HCT116 (cell line): ENCODE results near the gene VEPH1. TPM values are rescaled to one million over a fixed set of nuclear protein-coding genes. Genes with fewer than 3 reads are reported as not detected.

Source experiments
- ATAC-seq: fragments of 200-7000 bp; cut with Tn5 transposase; 2 replicates; pipeline ENCODE4 v1.9.1; 2020; ENCODE audit warnings: mild to moderate bottlenecking, moderate library complexity
- BruUV-seq: library from RNA; stranded (reverse); fragments of 400-500 nt; replicated peaks from 2 replicates; lab custom pipeline; 2021; lab: Mats Ljungman, UMichigan
- CTCF ChIA-PET: fragments of 300-600 bp; sonication (Branson Sonifier 250); formaldehyde crosslinking; loops from one replicate; lab custom pipeline; 2021; ENCODE audit warnings: antibody characterized with exemption; lab: Charles Lee
- POLR2A ChIA-PET: fragments of 300-600, 350-600 bp; sonication (Branson Sonifier 250); formaldehyde crosslinking; loops from one replicate; lab custom pipeline; 2021; ENCODE audit warnings: antibody characterized with exemption; lab: Charles Lee
- RAD21 ChIA-PET, 2 experiments: fragments of 300-600 bp; sonication (Branson Sonifier 250); formaldehyde crosslinking; loops; one replicate each; lab custom pipeline; 2023; ENCODE audit warnings: low total read pairs in 2 of 2; ENCODE audit not compliant: uncharacterized antibody in 2 of 2, unreplicated experiment in 2 of 2, low non-redundant PET in 1 of 2; lab: Charles Lee
- DNase-seq: peaks from one replicate; pipeline ENCODE4 v3.0.0-alpha.2; 2010; ENCODE audit warnings: low read depth, low spot score
- H2AFZ ChIP-seq: fragments of 200-600 bp; shearing (Covaris generic), sonication (generic); 2 replicates; pipeline ENCODE4 v1.6.1; 2017; ENCODE audit warnings: low read depth, mixed run types, mixed read lengths, antibody characterized with exemption, low read length; ENCODE audit not compliant: poor library complexity, severe bottlenecking
- H3K27ac ChIP-seq: 2 replicates; pipeline ENCODE4 v1.5.1; 2012; ENCODE audit warnings: low read depth, low read length
- H3K27me3 ChIP-seq: fragments of 200-600 bp; sonication (generic); 2 replicates; pipeline ENCODE4 v1.6.1; 2016; ENCODE audit warnings: mixed run types, low read length, mixed read lengths; ENCODE audit not compliant: insufficient read depth
- H3K36me3 ChIP-seq, 2 experiments: fragments of 200-500 bp in 1 of 2; fragments of 200-600 bp in 1 of 2; sonication (Bioruptor generic) in 1 of 2; sonication (generic) in 1 of 2; 2 replicates each; pipeline versions ENCODE4 v1.5.1 to v1.6.1; 2014 to 2016; ENCODE audit warnings: low read length in 2 of 2, inconsistent platforms in 1 of 2, mixed read lengths in 1 of 2, mixed run types in 1 of 2; ENCODE audit not compliant: insufficient read depth in 2 of 2, control insufficient read depth in 1 of 2
- H3K4me1 ChIP-seq, 2 experiments: fragments of 200-600 bp in 1 of 2; sonication (generic) in 1 of 2; 2 replicates each; pipeline versions ENCODE4 v1.5.1 to v1.6.1; 2012 to 2017; ENCODE audit warnings: low read length in 2 of 2, inconsistent platforms in 1 of 2, mild to moderate bottlenecking in 1 of 2, mixed read lengths in 1 of 2, mixed run types in 1 of 2, moderate library complexity in 1 of 2; ENCODE audit not compliant: insufficient read depth in 2 of 2, control insufficient read depth in 1 of 2
- H3K4me2 ChIP-seq: fragments of 200-600 bp; sonication (generic); 2 replicates; pipeline ENCODE4 v1.6.1; 2017; ENCODE audit warnings: mixed run types, low read length, mixed read lengths
- H3K4me3 ChIP-seq, 2 experiments: fragments of 200-600 bp in 1 of 2; sonication (generic) in 1 of 2; replicated peaks in 1 of 2; 2 replicates each; pipeline ENCODE4 v1.5.1; 2011 to 2016; ENCODE audit warnings: low read length in 2 of 2, control low read depth in 1 of 2, low read depth in 1 of 2, mild to moderate bottlenecking in 1 of 2, mixed read lengths in 1 of 2, mixed run types in 1 of 2
- H3K79me2 ChIP-seq: fragments of 200-600 bp; sonication (generic); 2 replicates; pipeline ENCODE4 v1.6.1; 2017; ENCODE audit warnings: mild to moderate bottlenecking, mixed run types, low read length, moderate library complexity, mixed read lengths; ENCODE audit not compliant: insufficient read depth
- H3K9ac ChIP-seq: fragments of 200-600 bp; sonication (generic); 2 replicates; pipeline ENCODE4 v1.6.1; 2016; ENCODE audit warnings: low read length, mixed read lengths
- H3K9me2 ChIP-seq: fragments of 200-600 bp; sonication (generic), shearing (Covaris generic); 2 replicates; pipeline ENCODE4 v1.6.1; 2017; ENCODE audit warnings: mixed run types, mild to moderate bottlenecking, moderate library complexity; ENCODE audit not compliant: insufficient read depth
- H3K9me3 ChIP-seq, 2 experiments: fragments of 200-500 bp in 1 of 2; fragments of 200-600 bp in 1 of 2; sonication (Bioruptor generic) in 1 of 2; sonication (generic) in 1 of 2; 2 replicates each; pipeline ENCODE4 v1.6.1; 2014 to 2017; ENCODE audit warnings: low read length in 2 of 2, mixed read lengths in 2 of 2, inconsistent platforms in 1 of 2, low read depth in 1 of 2, mild to moderate bottlenecking in 1 of 2, mixed run types in 1 of 2, moderate library complexity in 1 of 2; ENCODE audit not compliant: control insufficient read depth in 1 of 2, insufficient read depth in 1 of 2
- H4K20me1 ChIP-seq: fragments of 200-600 bp; sonication (generic), shearing (Covaris generic); 2 replicates; pipeline ENCODE4 v1.6.1; 2017; ENCODE audit warnings: mixed run types, mild to moderate bottlenecking, moderate library complexity; ENCODE audit not compliant: insufficient read depth
- CBX3 ChIP-seq: IDR thresholded peaks from 2 replicates; pipeline ENCODE4 v1.6.1; 2012; ENCODE audit warnings: low read depth
- EZH2phosphoT487 ChIP-seq: fragments of 200-600 bp; IDR thresholded peaks from 2 replicates; pipeline ENCODE4 v1.6.1; 2018; ENCODE audit warnings: antibody characterized with exemption, borderline replicate concordance
- FOSL1 ChIP-seq: IDR thresholded peaks from 2 replicates; pipeline ENCODE4 v1.6.1; 2012; ENCODE audit warnings: low read depth
- POLR2A ChIP-seq: IDR thresholded peaks from 2 replicates; pipeline ENCODE4 v1.7.0; 2011; ENCODE audit warnings: borderline replicate concordance; ENCODE audit not compliant: insufficient read depth, insufficient read length; ENCODE audit errors: extremely low read depth
- SRF ChIP-seq: IDR thresholded peaks from 2 replicates; pipeline ENCODE4 v1.6.1; 2012; ENCODE audit warnings: low read depth
- ZFX ChIP-seq: fragments of 450-650 bp; IDR thresholded peaks from 2 replicates; pipeline ENCODE4 v1.6.1; 2017
- intact Hi-C: fragments of 100-400 bp; cut with micrococcal nuclease; formaldehyde crosslinking; loops from 2 replicates; pipeline ENCODE4 v1.10.0; 2022
- total RNA-seq: library from RNA; stranded (reverse); gene quantifications from one replicate; pipeline ENCODE4 v1.2.1, GENCODE V29; 2021; ENCODE audit not compliant: unreplicated experiment
- TF ChIP-seq, protein P1 (sequence below): IDR thresholded peaks from 2 replicates; pipeline ENCODE4 v1.6.1; 2012
- TF ChIP-seq, protein P2 (sequence below): IDR thresholded peaks from 2 replicates; pipeline ENCODE4 v1.6.1; 2012
- TF ChIP-seq, protein P3 (sequence below): IDR thresholded peaks from 2 replicates; pipeline ENCODE4 v1.6.1; 2011; ENCODE audit warnings: mild to moderate bottlenecking, low read length, moderate library complexity; ENCODE audit not compliant: insufficient replicate concordance; ENCODE audit errors: extremely low read depth

Gene VEPH1
- total RNA-seq, 1 experiment from 2014 or later = 4.9 TPM

DNA sequence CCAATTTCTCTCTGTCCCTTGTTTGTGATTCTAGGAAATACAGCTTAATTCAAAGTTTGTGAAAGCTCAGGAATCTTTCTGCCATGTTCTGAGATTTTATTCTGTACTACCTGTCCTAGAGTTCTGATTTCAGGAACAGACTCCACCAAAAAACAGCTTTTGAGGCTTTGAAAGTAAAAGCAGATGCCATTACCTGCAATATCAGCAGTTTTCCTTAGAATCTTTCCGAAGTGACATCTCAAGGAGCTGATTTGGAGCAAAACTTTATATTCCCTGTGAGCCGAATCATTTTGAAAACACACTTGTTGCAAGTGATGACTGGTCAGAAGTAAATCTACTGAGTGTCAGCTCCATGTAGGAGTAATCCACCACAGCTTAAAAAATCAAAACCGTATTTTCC, 284.0 kb downstream of the VEPH1 start:
- ChIA-PET CTCF (no interaction called here), RAD21 (no interaction called here), POLR2A (no interaction called here)
- Histone ChIP-seq H3K4me2 (no peak overlapping the region), H3K9me2 (no peaks in the 10 kb centered on the region), H3K27me3 (no peaks in the 10 kb centered on the region), H3K9ac (no peak overlapping the region), H3K4me3 (no peak overlapping the region), H3K9me3 (no peaks in the 10 kb centered on the region), H3K4me1 (no peaks in the 10 kb centered on the region), H2AFZ (no peak overlapping the region), H4K20me1 (no peaks in the 10 kb centered on the region), H3K27ac (no peak overlapping the region), H3K79me2 (no peaks in the 10 kb centered on the region), H3K36me3 (no peaks in the 10 kb centered on the region)
- no peak for TF ChIP-seq FOSL1
- TF ChIP-seq EZH2phosphoT487 = no peak
- TF ChIP-seq, protein P1, sequence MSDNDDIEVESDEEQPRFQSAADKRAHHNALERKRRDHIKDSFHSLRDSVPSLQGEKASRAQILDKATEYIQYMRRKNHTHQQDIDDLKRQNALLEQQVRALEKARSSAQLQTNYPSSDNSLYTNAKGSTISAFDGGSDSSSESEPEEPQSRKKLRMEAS = no peak
- TF ChIP-seq CBX3 = no peak
- TF ChIP-seq, protein P2, sequence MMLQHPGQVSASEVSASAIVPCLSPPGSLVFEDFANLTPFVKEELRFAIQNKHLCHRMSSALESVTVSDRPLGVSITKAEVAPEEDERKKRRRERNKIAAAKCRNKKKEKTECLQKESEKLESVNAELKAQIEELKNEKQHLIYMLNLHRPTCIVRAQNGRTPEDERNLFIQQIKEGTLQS = no peak
- TF ChIP-seq, protein P3, sequence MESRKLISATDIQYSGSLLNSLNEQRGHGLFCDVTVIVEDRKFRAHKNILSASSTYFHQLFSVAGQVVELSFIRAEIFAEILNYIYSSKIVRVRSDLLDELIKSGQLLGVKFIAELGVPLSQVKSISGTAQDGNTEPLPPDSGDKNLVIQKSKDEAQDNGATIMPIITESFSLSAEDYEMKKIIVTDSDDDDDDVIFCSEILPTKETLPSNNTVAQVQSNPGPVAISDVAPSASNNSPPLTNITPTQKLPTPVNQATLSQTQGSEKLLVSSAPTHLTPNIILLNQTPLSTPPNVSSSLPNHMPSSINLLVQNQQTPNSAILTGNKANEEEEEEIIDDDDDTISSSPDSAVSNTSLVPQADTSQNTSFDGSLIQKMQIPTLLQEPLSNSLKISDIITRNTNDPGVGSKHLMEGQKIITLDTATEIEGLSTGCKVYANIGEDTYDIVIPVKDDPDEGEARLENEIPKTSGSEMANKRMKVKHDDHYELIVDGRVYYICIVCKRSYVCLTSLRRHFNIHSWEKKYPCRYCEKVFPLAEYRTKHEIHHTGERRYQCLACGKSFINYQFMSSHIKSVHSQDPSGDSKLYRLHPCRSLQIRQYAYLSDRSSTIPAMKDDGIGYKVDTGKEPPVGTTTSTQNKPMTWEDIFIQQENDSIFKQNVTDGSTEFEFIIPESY = no peak
- no peak for TF ChIP-seq ZFX
- no peak for TF ChIP-seq POLR2A
- no peak for TF ChIP-seq SRF
- intact Hi-C loops = no loop called here
- no peak for ATAC-seq
- no TSS peak for BruUV-seq
- no peak for DNase-seq

Other genes with a start within 250 kb of the VEPH1 start
- gene PTX3, start 66.6 kb downstream of the VEPH1 start, total RNA-seq = 0.37 TPM